ES-I3 (cell line): Measurements from ENCODE around the gene PPM1N.
A peak's percentile ranks its signal among the peaks of the same experiment; 100 is the strongest.

Source experiments
- H3K36me3 ChIP-seq: 2 replicates; pipeline ENCODE4 v1.6.1; 2013; ENCODE audit warnings: mild to moderate bottlenecking, low read length, control low read depth, moderate library complexity; ENCODE audit not compliant: insufficient read depth
- H3K4me1 ChIP-seq: 2 replicates; pipeline ENCODE4 v1.6.1; 2013; ENCODE audit warnings: mild to moderate bottlenecking, control low read depth, low read length; ENCODE audit not compliant: insufficient read depth
- H3K9ac ChIP-seq: 2 replicates; pipeline ENCODE4 v1.6.1; 2013; ENCODE audit warnings: low read depth, mild to moderate bottlenecking, low read length, moderate library complexity
- H3K9me3 ChIP-seq: 2 replicates; pipeline ENCODE4 v1.6.1; 2013; ENCODE audit warnings: mild to moderate bottlenecking, low read length, moderate library complexity; ENCODE audit not compliant: control insufficient read depth, insufficient read depth

PPM1N gene

GRCh38 chr19:45517238-45517637, 19.0 kb downstream of the PPM1N start:
- no peak overlapping the region for H3K9ac ChIP-seq
- no peaks in the 10 kb centered on the region; the same call in 1 of the 2 replicates for H3K4me1 ChIP-seq
- no peaks in the 10 kb centered on the region for H3K9me3 ChIP-seq
- peaks cover 10% of the 10 kb centered on the region for H3K36me3 ChIP-seq

DNA sequence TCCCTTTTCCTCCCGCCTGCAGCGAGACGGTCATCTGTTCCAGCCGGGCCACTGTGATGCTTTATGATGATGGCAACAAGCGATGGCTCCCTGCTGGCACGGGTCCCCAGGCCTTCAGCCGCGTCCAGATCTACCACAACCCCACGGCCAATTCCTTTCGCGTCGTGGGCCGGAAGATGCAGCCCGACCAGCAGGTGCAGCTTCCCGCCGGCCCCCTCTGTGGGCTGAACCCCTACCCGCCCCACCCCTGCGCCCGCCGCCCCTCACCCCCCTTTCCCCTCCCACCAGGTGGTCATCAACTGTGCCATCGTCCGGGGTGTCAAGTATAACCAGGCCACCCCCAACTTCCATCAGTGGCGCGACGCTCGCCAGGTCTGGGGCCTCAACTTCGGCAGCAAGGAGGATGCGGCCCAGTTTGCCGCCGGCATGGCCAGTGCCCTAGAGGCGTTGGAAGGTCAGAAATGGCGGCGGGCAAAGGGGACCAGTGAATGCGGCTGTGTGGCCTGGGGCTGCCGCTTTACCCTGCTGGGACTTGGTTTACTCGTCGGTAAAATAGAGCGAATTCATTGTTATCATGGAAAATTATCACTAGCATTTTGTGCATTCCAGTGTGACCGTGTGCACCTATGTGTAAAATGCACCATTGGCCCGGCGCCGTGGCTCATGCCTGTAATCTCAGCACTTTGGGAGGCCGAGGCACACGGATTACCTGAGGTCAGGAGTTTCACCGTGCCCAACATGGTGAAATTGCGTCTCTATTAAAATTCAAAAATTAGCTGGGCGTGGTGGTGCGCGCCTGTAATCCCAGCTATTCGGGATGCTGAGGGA, 19.6 kb downstream of the PPM1N start:
- Histone ChIP-seq H3K9me3 (no peaks in the 10 kb centered on the region), H3K9ac (no peak overlapping the region), H3K4me1 (no peaks in the 10 kb centered on the region; the same call in 1 of the 2 replicates), H3K36me3 (peaks cover 10% of the 10 kb centered on the region)

- H3K9me3 ChIP-seq, result no peaks in the 10 kb centered on the region
- H3K4me1 ChIP-seq, result no peaks in the 10 kb centered on the region; the same call in 1 of the 2 replicates
- no peak overlapping the region for H3K9ac ChIP-seq
- H3K36me3 ChIP-seq, result peaks cover 10% of the 10 kb centered on the region
Measured at GRCh38 chr19:45518469-45518826, 20.2 kb downstream of the PPM1N start.

- H3K9me3 ChIP-seq, result no peaks in the 10 kb centered on the region
- H3K4me1 ChIP-seq, result no peaks in the 10 kb centered on the region; the same call in 1 of the 2 replicates
- peaks cover 25% of the 10 kb centered on the region for H3K36me3 ChIP-seq
- no peak overlapping the region for H3K9ac ChIP-seq
Measured at GRCh38 chr19:45522010-45522941, 24.0 kb downstream of the PPM1N start.

- H3K4me1 ChIP-seq, result peaks cover 6% of the 10 kb centered on the region; the same call in 1 of the 2 replicates
- peaks cover 20% of the 10 kb centered on the region for H3K36me3 ChIP-seq
- H3K9me3 ChIP-seq, result no peaks in the 10 kb centered on the region
- H3K9ac ChIP-seq, result no peak overlapping the region
Measured at GRCh38 chr19:45523642-45524256, 25.5 kb downstream of the PPM1N start.

- Histone ChIP-seq H3K4me1 (peaks cover 6% of the 10 kb centered on the region; the same call in 1 of the 2 replicates), H3K9ac (no peak overlapping the region), H3K9me3 (no peaks in the 10 kb centered on the region), H3K36me3 (peaks cover 20% of the 10 kb centered on the region)
Measured at GRCh38 chr19:45524575-45525129, 26.4 kb downstream of the PPM1N start.

DNA sequence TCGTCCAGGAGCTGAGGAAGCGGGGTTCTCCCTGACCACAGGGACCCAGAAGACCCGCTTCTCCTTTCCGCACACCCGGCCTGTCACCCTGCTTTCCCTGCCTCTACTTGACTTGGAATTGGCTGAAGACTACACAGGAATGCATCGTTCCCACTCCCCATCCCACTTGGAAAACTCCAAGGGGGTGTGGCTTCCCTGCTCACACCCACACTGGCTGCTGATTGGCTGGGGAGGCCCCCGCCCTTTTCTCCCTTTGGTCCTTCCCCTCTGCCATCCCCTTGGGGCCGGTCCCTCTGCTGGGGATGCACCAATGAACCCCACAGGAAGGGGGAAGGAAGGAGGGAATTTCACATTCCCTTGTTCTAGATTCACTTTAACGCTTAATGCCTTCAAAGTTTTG, 27.9 kb downstream of the PPM1N start:
- Histone ChIP-seq H3K36me3 (peaks cover 15% of the 10 kb centered on the region), H3K9ac (no peak overlapping the region), H3K9me3 (no peaks in the 10 kb centered on the region), H3K4me1 (peaks cover 6% of the 10 kb centered on the region; the same call in 1 of the 2 replicates)

DNA sequence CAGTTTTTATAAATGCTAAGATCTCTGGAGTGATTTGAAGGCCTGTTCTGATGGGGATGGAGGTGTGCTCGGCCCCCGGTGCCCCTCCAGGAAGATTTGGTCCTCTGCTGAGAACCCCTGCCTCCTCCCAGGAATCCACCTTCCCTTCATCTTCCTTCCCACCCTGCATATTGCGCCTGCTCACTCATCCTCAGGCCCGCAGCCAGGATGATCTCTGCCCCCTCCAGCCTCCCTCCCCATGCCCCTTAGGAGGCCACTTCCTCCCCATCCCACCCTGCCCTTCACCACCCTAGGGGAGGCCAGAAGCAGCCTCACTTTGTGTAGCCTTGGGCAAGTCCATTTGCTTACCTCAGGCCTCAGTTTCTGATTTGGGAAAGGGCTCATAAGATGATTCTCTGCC, 28.7 kb downstream of the PPM1N start:
- Histone ChIP-seq H3K4me1 (peaks cover 6% of the 10 kb centered on the region; the same call in 1 of the 2 replicates), H3K36me3 (peaks cover 15% of the 10 kb centered on the region), H3K9me3 (peaks cover 2% of the 10 kb centered on the region; the same call in 1 of the 2 replicates), H3K9ac (no peak overlapping the region)

DNA sequence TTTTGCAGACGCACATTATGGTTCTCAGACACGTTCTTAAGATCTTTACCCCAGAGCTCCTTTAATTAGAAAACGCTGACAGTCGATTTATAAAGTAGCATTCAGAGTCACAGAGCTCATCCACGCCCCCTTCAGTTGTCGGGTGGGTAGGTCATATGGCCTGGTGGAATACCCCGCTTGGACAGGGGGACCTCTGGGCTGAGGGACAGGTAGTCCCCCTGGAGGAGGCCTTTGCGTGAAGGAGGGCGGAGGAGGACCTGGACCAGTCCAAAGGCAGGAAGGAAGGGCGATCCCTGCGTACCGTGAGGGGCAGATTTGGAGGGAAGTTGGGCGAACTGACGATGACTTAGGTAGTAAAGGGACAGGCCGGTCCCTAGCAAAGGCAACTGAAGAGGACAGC, 29.5 kb downstream of the PPM1N start:
- Histone ChIP-seq H3K9me3 (peaks cover 4% of the 10 kb centered on the region; the same call in 1 of the 2 replicates), H3K36me3 (peaks cover 15% of the 10 kb centered on the region), H3K4me1 (peaks cover 6% of the 10 kb centered on the region; the same call in 1 of the 2 replicates), H3K9ac (peak overlapping the region; percentile 45; the same call in 1 of the 2 replicates)

DNA sequence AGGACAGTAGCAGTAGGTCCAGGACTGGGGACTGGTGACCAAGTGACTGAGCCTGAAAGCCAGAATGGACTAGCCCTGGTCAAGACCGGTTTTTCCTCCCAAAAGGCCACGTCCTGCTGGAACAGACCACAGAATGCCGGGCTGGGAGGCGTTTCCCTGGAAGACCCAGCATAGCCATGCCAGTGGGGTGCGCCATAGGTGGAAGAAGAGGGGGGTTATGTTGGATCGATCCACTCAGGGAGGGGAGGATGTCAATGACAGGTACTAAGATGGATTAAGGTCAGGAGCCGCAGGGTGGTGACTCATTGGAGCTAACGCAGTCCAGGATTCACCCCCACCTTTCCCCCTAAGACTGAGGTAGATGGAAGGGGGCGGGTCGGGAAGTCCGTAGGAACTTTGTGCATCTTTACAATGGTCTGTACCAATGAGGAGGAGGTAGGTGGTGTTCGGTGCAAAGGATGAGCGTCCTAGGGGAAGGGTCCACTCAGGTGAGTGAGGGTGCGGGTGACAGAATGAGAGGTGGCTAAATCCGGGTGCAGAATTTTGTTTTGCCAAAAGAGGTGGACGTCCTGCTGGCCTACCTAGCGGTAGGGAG, 30.0 kb downstream of the PPM1N start:
- H3K4me1 ChIP-seq, result peaks cover 6% of the 10 kb centered on the region; the same call in 1 of the 2 replicates
- H3K36me3 ChIP-seq, result peaks cover 15% of the 10 kb centered on the region
- H3K9me3 ChIP-seq, result peaks cover 4% of the 10 kb centered on the region; the same call in 1 of the 2 replicates
- peak overlapping the region; percentile 45; the same call in 1 of the 2 replicates for H3K9ac ChIP-seq

DNA sequence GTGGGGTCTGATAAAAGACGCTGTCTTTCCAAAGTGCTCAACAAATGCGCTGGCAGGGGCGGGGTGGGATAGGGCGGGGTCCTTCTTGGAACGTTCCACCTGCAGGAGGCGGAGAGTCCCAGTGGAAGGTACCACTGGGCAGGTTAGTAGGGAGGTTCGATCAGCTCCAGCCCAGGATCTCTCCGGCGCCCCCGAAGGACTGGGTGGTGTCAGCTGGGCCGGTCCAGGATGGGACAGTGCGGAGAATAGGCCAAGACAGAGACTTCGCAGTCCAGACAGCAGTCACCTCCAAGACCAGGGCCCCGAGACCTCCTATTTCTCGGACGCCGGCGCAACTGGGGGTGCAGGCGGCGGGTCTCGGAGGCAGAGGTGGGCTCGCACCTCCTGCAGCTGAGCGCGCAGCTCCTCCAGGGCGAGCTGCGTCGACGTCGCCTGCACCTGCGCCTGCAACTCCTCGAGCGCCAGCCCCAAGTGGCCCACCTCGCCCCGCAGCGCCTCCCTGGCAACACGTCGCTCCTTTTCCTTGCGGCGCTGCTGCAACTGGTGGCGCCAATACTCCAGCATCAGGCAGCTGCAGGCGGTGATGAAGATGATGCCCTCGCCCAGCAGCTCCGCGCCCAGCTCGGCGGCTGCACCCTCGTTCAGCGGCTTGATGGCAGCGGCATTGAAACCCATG, 30.6 kb downstream of the PPM1N start:
- H3K4me1 ChIP-seq, result peaks cover 6% of the 10 kb centered on the region; the same call in 1 of the 2 replicates
- H3K36me3 ChIP-seq, result peaks cover 14% of the 10 kb centered on the region
- peaks cover 4% of the 10 kb centered on the region; the same call in 1 of the 2 replicates for H3K9me3 ChIP-seq
- peak overlapping the region; percentile 45; the same call in 1 of the 2 replicates for H3K9ac ChIP-seq

DNA sequence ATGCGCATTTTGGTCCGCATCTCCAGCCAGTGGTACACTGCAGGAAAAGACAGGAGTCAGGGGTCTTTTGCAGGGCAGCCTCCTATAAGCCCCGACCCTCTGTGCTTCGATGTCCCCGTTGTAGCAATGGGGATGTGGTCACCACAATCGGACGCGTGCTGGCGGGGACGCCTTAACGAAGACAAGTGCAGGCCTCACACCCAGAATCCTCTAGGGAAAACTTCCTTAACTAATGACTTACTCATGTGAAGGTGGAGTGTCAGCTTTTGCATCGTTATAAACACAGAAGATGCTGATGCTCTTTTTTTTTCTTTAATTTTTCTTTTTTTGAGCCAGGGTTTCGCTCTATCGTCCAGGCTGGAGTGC, 31.2 kb downstream of the PPM1N start:
- Histone ChIP-seq H3K4me1 (peaks cover 6% of the 10 kb centered on the region; the same call in 1 of the 2 replicates), H3K36me3 (peaks cover 9% of the 10 kb centered on the region), H3K9me3 (peaks cover 4% of the 10 kb centered on the region; the same call in 1 of the 2 replicates), H3K9ac (peak overlapping the region; percentile 45; the same call in 1 of the 2 replicates)

- H3K9ac ChIP-seq, result no peak overlapping the region
Measured at GRCh38 chr19:45531349-45531748, 33.1 kb downstream of the PPM1N start.

More at GRCh38 chr19:45531349-45531748, 33.1 kb downstream of the PPM1N start:
- Histone ChIP-seq H3K36me3 (no peaks in the 10 kb centered on the region), H3K9me3 (peaks cover 4% of the 10 kb centered on the region; the same call in 1 of the 2 replicates), H3K4me1 (peaks cover 6% of the 10 kb centered on the region; the same call in 1 of the 2 replicates)
